GM12892 (cell line): Measurements from ENCODE around the gene PPDPF. TPM values are rescaled to one million over a fixed set of nuclear protein-coding genes. Genes with fewer than 3 reads are reported as not detected.

Experiments
- DNase-seq: peaks from one replicate; pipeline ENCODE4 v3.0.0; 2011; ENCODE audit not compliant: insufficient read length
- FAIRE-seq: peaks from 2 replicates; lab custom pipeline; 2011; peaks lifted over from hg19 to GRCh38; lab: Jason Lieb, UNC
- POLR2A ChIP-seq: IDR thresholded peaks from 2 replicates; pipeline ENCODE4 v1.6.1; 2011; ENCODE audit warnings: low read depth, low read length, control low read depth
- POLR2AphosphoS5 ChIP-seq: IDR thresholded peaks from 2 replicates; pipeline ENCODE4 v1.6.1; 2011; ENCODE audit warnings: low read depth, low read length, control low read depth
- TAF1 ChIP-seq: IDR thresholded peaks from 2 replicates; pipeline ENCODE4 v1.6.1; 2011; ENCODE audit warnings: low read depth, mild to moderate bottlenecking, control low read depth, low read length, borderline replicate concordance
- polyA plus RNA-seq: library from polyadenylated mRNA; unstranded; fragments of >200 nt; gene quantifications from one replicate; pipeline ENCODE4 v1.2.1, GENCODE V29; 2012; ENCODE audit warnings: missing spikeins, inconsistent platforms; ENCODE audit not compliant: missing spikeins

PPDPF gene, protein sequence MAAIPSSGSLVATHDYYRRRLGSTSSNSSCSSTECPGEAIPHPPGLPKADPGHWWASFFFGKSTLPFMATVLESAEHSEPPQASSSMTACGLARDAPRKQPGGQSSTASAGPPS
- 15.9 TPM for polyA plus RNA-seq

DNA sequence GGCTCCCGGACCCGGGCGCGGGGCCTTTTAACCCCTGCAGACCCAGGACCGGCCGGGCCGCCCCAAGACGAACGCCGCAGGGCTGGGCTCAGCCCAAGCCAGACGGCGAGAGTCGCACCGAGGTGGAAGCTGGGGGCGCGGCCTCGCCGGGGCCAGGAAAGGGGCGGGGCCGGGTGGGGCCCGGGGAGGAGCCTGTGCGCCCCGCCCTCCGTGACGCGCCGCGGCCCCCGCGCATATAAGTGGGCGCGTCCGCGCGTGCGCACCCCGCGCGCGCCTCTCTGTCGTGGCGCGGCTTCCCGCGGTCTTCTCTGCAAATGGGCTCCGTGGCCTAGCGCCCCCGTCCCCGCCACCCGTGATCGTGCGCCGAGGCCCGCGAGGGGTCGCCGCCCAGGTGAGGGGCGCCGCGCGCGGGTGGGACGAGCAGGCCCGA, at the start of gene PPDPF:
Gene PPDPF (plus strand): TSS at position 262 of the 430 bp plus-strand sequence. CDS start 544 bp downstream, outside the sequence.
- DNase-seq: peak; percentile 98
- peak; percentile 83 for FAIRE-seq
- TF ChIP-seq POLR2A (peak; percentile 96), POLR2AphosphoS5 (peak; percentile 85), TAF1 (peak; percentile 77)

- DNase-seq (no peak), FAIRE-seq (no peak)
- TF ChIP-seq POLR2A (no peak), POLR2AphosphoS5 (no peak), TAF1 (no peak)
Observed at GRCh38 chr20:63471002-63471716, 49.4 kb upstream of the PPDPF start.

DNA sequence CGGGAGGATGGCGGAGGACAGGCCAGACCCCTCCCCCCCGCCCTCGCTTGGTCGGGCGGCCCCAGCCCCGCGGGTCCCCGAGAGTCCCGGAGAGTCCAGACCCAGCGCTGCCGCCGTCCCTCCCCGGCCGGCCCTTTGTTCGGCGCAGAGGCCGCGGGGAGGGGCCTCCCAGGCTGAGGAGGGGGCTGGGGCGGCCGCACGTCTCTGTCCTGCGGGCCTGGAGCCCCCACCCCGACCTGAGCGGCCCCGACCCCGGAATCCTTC, 48.9 kb upstream of the PPDPF start:
- no peak for FAIRE-seq

DNA sequence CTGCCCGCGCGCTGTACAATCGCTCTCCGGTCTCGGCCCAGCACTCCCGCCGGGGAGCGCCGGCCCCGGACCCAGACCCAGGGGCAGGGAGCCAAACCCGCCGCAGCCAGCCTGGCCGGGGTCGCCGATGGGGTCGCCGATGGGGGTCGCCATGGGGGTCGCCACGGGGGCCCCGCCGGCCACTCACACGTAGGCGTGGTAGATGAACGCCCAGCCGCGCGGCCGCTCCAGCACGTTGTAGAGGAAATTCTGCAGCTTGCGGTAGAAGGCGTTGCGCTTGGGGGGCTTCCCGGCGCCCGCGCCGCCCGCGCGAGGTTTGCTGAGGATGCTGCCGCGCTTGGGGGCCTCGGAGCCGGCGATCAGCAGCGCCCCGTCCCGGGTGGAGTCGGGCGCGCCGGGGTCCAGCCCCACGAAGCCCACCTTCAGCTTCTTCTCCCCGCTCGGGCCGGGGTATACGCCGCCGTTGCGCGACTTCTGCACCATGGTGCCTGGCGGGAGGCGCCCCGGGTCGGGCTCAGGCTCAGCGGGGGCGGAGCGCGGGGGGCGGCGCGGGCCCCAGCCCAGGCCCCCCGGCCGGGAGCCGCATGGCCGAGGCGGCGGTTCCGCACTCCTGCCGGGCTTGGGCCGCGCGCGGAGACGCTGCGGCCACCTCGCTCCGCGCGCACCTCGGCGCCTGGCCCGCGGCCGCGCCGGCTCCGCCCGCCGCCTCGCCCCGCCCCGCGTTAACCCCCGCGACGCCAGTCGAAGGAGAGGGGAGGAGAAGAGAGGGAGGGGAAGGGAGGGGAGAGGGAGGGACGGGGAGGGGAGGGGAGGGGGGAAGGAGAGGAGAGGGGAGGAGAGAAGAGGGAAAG, 48.4 kb upstream of the PPDPF start, which contains the start of gene KCNQ2:
Gene KCNQ2 (minus strand): TSS at position 675 of the 851 bp plus-strand sequence. CDS start 192 bp downstream, at position 483.
- DNase-seq (no peak), FAIRE-seq (no peak)

More for the DNA sequence above, 48.9 kb upstream of the PPDPF start:
- TF ChIP-seq POLR2A (no peak), TAF1 (no peak), POLR2AphosphoS5 (no peak)
- no peak for DNase-seq

DNA sequence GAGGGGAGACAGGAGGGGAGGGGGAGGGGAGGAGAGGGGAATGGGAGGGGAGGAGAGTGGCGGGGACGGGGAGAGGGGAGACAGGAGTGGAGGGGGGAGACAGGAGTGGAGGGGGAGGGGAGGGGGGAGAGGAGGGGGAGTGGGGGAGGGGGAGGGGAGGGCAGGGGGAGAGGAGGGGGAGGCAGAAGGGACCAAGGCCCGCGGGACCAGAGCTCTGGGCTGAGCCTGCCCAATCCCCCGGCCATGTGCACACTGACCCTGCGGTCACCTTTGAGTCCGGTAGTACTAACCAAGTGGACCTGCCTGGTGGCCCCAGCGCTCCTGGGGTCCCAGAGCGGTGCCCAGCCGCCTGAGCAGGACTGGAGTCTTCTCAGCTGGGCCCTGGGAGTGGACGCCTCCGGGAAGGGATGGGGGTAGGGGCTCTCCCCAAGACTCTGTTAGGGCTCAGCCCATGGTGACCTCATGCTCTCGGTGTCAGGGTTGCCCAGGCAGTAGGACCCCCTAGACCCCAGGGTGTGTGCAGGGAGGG, 47.6 kb upstream of the PPDPF start:
- no peak for DNase-seq
- FAIRE-seq: no peak
- TF ChIP-seq POLR2A: no peak
- no peak for TF ChIP-seq TAF1
- no peak for TF ChIP-seq POLR2AphosphoS5

More for the DNA sequence above, 48.4 kb upstream of the PPDPF start, which contains the start of gene KCNQ2:
- TF ChIP-seq POLR2AphosphoS5: no peak
- no peak for TF ChIP-seq POLR2A
- no peak for TF ChIP-seq TAF1

- DNase-seq (no peak), FAIRE-seq (no peak)
Observed at GRCh38 chr20:63473555-63474449, 46.8 kb upstream of the PPDPF start.

GRCh38 chr20:63475209-63475608, 45.4 kb upstream of the PPDPF start:
- DNase-seq (no peak), FAIRE-seq (no peak)
- TF ChIP-seq POLR2AphosphoS5 (no peak), TAF1 (no peak), POLR2A (no peak)

More at GRCh38 chr20:63473555-63474449, 46.8 kb upstream of the PPDPF start:
- TF ChIP-seq POLR2AphosphoS5 (no peak), POLR2A (no peak), TAF1 (no peak)

DNA sequence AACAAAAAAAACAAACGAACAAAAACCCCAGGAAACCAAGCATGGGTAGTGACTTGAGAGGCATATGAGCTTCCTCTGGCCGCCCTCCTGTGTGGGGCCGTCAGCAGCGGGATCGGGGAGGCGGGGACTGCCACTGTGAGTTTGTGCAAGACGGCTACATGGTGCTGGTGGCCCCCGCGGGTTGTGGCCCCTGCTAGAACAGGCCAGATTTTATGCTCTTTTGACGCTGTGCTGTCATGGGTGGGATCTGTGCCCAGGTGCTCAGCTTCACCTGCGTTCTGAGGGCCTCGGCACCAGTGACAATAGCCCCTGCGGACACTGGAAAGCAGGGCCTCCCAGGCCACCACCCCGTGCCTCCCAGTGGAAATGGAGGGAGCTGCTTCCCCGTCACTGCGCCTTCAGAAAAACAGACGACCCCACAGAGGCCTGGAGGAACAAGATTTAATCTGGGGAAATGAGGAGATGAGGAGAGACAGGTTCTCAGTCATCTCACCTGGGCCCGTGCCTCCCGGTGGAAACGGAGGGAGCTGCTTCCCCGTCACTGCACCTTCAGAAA, 43.4 kb upstream of the PPDPF start:
- no peak for DNase-seq
- no peak for FAIRE-seq
- TF ChIP-seq POLR2A: no peak
- no peak for TF ChIP-seq TAF1
- no peak for TF ChIP-seq POLR2AphosphoS5

DNA sequence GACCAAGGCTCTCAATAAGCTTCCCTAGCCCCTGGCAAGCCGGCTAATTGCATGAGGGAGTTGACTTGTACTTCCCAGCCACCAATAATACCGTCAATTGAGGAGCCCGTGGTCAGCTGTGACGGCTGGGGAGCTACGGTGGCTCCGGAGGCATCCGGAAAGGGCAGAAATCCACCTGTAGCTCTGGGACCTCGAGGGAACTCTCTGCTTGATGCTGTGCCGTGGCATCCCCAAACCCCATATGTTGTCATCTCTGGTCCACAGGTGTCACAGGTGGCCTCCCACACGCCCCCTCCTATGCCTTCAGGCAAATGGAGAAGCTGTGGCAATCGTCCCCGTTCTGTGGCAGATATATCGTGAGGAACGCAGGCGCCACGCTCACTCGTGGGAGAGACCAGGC, 42.6 kb upstream of the PPDPF start:
- DNase-seq: no peak
- TF ChIP-seq POLR2AphosphoS5 (no peak), TAF1 (no peak), POLR2A (no peak)
- no peak for FAIRE-seq
